ENCODE results near the gene GNL1.

GNL1 gene

GRCh38 chr6:30570740-30571074 is 14.4 kb upstream of the GNL1 start:
- DNase-seq (ENCODE audit: insufficient read length, low spot score): no peak

GRCh38 chr6:30570263-30570662 is 14.0 kb upstream of the GNL1 start:
- DNase-seq (ENCODE audit: insufficient read length, low spot score) (no peak), FAIRE-seq (no peak)

More at GRCh38 chr6:30570740-30571074, 14.4 kb upstream of the GNL1 start:
- peak; percentile 23 for FAIRE-seq

GRCh38 chr6:30568245-30568644 is 12.0 kb upstream of the GNL1 start:
- FAIRE-seq: no peak

GRCh38 chr6:30565772-30566171 is 9.5 kb upstream of the GNL1 start:
- no peak for DNase-seq (ENCODE audit: insufficient read length, low spot score)
- no peak for FAIRE-seq

More at GRCh38 chr6:30568245-30568644, 12.0 kb upstream of the GNL1 start:
- DNase-seq (ENCODE audit: insufficient read length, low spot score): no peak

GRCh38 chr6:30564114-30564513 is 7.8 kb upstream of the GNL1 start:
- DNase-seq (ENCODE audit: insufficient read length, low spot score) (no peak), FAIRE-seq (no peak)

- DNase-seq (ENCODE audit: insufficient read length, low spot score): no peak
- no peak for FAIRE-seq
Measured at GRCh38 chr6:30562470-30563425, 6.5 kb upstream of the GNL1 start.

GRCh38 chr6:30560930-30561329 is 4.6 kb upstream of the GNL1 start:
- DNase-seq (ENCODE audit: insufficient read length, low spot score): no peak
- no peak for FAIRE-seq

- FAIRE-seq: peak; percentile 91
- DNase-seq (ENCODE audit: insufficient read length, low spot score): no peak
Measured at GRCh38 chr6:30557683-30557981, 1.3 kb upstream of the GNL1 start.

- DNase-seq (ENCODE audit: insufficient read length, low spot score) (peak; percentile 60), FAIRE-seq (no peak)
Measured at GRCh38 chr6:30556906-30557682, 805 bp upstream of the GNL1 start, which contains the start of gene PRR3. Gene PRR3, plus strand, starts transcription at chr6:30557295. Its CDS starts 50 bp downstream, at chr6:30557345.

GRCh38 chr6:30555816-30556065 is 548 bp downstream of the GNL1 start:
- no peak for FAIRE-seq

GRCh38 chr6:30554962-30555815 is 1.1 kb downstream of the GNL1 start:
- DNase-seq (ENCODE audit: insufficient read length, low spot score): no peak
- FAIRE-seq: no peak

More at GRCh38 chr6:30555816-30556065, 548 bp downstream of the GNL1 start:
- DNase-seq (ENCODE audit: insufficient read length, low spot score): no peak

GRCh38 chr6:30554404-30554803 is 1.9 kb downstream of the GNL1 start:
- FAIRE-seq (no peak), DNase-seq (ENCODE audit: insufficient read length, low spot score) (no peak)

- FAIRE-seq (no peak), DNase-seq (ENCODE audit: insufficient read length, low spot score) (no peak)
Measured at GRCh38 chr6:30548375-30548774, 7.9 kb downstream of the GNL1 start.

- no peak for FAIRE-seq
- DNase-seq (ENCODE audit: insufficient read length, low spot score): no peak
Measured at GRCh38 chr6:30547454-30547853, 8.8 kb downstream of the GNL1 start.

- peak; percentile 80 for FAIRE-seq
- DNase-seq (ENCODE audit: insufficient read length, low spot score): no peak
Measured at GRCh38 chr6:30544666-30545272, 11.5 kb downstream of the GNL1 start.

GRCh38 chr6:30543821-30544220 is 12.5 kb downstream of the GNL1 start:
- DNase-seq (ENCODE audit: insufficient read length, low spot score) (no peak), FAIRE-seq (no peak)

- DNase-seq (ENCODE audit: insufficient read length, low spot score) (no peak), FAIRE-seq (no peak)
Measured at GRCh38 chr6:30542915-30543314, 13.4 kb downstream of the GNL1 start.

GRCh38 chr6:30542404-30542725 is 13.9 kb downstream of the GNL1 start:
- DNase-seq (ENCODE audit: insufficient read length, low spot score): no peak
- no peak for FAIRE-seq

GRCh38 chr6:30541515-30542403 is 14.5 kb downstream of the GNL1 start:
- DNase-seq (ENCODE audit: insufficient read length, low spot score) (peak; percentile 52), FAIRE-seq (peak; percentile 97)

GRCh38 chr6:30537931-30538330 is 18.4 kb downstream of the GNL1 start:
- FAIRE-seq: no peak

More at GRCh38 chr6:30537931-30538330, 18.4 kb downstream of the GNL1 start:
- DNase-seq (ENCODE audit: insufficient read length, low spot score): no peak

Data from GM19239 (cell line).